Activated naive CD4-positive, alpha-beta T cell treated with anti-CD3 and anti-CD28 coated beads, Interleukin-2, amount 50 U/mL, for 72 hours (primary cell): ENCODE results near the gene POLD1. TPM values are rescaled to one million over a fixed set of nuclear protein-coding genes. Genes with fewer than 3 reads are reported as not detected.

Experiments used
- ATAC-seq, 2 donors: fragments of 150-1000 bp; cut with Tn5 transposase; 2 replicates each; pipeline ENCODE4 v1.10.0; 2021; ENCODE audit warnings: mild to moderate bottlenecking in 2 of 2, moderate library complexity in 2 of 2
- DNase-seq, 2 donors: peaks; one replicate each; pipeline ENCODE4 v3.0.0; 2021 to 2022; ENCODE audit warnings: low spot score in 2 of 2
- H3K27ac Mint-ChIP-seq, 2 donors: one replicate each; pipeline ENCODE4 v1.8.0; 2022; ENCODE audit warnings: mild to moderate bottlenecking in 2 of 2, mixed read lengths in 2 of 2
- H3K36me3 Mint-ChIP-seq, 2 donors: one replicate each; pipeline ENCODE4 v1.8.0; 2022; ENCODE audit warnings: mixed read lengths in 2 of 2
- H3K9me3 Mint-ChIP-seq, 2 donors: one replicate each; pipeline ENCODE4 v1.8.0; 2022; ENCODE audit warnings: mixed read lengths in 2 of 2
- total RNA-seq, 2 donors: library from RNA; stranded (reverse); gene quantifications; one replicate each; pipeline ENCODE4 v1.2.3, GENCODE V29; 2022

The POLD1 gene
- total RNA-seq, 2 donors from 2014 or later = 183 to 254 TPM

DNA sequence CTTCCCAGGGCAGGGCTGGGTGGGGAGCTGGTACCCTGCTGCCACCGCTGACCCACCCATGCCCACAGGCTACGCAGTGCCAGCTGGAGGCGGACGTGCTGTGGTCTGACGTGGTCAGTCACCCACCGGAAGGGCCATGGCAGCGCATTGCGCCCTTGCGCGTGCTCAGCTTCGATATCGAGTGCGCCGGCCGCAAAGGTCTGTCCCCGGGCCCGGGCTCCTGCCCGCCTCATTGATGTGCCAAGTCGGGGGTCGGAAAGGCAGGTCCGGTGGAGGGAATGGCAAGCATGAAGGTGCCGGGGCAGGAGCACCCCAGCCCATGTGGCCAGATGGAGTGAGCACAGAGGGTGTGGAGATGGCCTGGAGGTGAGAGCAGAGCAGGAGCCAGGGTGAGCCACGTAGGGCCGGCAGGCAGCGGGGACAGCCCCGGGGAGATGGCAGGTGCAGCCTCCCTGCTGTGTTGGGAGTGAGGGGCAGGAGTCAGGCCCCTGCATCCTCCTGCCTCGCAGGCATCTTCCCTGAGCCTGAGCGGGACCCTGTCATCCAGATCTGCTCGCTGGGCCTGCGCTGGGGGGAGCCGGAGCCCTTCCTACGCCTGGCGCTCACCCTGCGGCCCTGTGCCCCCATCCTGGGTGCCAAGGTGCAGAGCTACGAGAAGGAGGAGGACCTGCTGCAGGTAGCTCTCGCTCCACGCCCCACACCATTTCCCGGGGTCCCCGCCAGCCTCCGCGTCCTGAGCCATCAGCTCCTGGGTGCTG is 18.6 kb downstream of the POLD1 start:
- ATAC-seq (no peak), DNase-seq (no peak)
- peaks cover 3 to 16% of the 10 kb centered on the region in 2 donors for H3K36me3 Mint-ChIP-seq
- H3K27ac Mint-ChIP-seq = no peak overlapping the region
- H3K9me3 Mint-ChIP-seq = no peaks in the 10 kb centered on the region

DNA sequence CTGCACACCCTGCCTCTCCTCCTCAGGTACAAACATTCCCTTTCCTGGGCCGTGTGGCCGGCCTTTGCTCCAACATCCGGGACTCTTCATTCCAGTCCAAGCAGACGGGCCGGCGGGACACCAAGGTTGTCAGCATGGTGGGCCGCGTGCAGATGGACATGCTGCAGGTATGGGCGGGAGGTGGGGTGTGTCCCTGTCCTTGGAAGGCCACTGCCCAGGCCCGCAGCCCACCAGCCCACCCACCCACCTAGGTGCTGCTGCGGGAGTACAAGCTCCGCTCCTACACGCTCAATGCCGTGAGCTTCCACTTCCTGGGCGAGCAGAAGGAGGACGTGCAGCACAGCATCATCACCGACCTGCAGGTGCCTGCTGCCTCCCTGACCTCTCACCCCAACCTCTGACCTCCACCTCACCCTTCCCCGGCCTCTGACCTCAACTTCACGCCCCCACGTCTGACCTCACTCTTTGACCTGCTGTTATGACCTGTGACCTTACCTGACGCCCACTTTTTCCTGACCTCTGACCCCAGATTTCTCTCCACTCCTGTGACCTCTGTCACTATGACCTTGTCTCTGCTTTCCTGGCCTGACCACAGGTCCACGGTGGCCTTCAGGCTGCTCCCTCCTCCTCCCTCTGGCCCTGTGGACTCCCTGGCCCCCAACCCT is 22.1 kb downstream of the POLD1 start:
- Mint-ChIP-seq H3K9me3 (no peaks in the 10 kb centered on the region), H3K36me3 (peaks cover 5 to 19% of the 10 kb centered on the region in 2 donors), H3K27ac (no peak overlapping the region)
- no peak for ATAC-seq
- DNase-seq = no peak

DNA sequence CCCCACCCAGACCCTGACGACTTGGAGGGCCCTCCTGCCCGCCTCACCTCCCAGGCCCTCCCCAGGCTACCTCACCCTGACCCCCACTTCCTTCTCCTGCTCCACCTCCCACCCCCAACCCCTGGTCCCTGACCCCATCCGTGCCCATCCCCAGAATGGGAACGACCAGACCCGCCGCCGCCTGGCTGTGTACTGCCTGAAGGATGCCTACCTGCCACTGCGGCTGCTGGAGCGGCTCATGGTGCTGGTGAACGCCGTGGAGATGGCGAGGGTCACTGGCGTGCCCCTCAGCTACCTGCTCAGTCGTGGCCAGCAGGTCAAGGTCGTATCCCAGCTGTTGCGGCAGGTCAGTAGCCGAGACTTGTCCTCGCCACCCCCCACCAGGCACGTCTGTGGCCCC is 22.7 kb downstream of the POLD1 start:
- H3K27ac Mint-ChIP-seq = no peak overlapping the region
- DNase-seq = no peak
- no peak for ATAC-seq
- peaks cover 5 to 24% of the 10 kb centered on the region in 2 donors for H3K36me3 Mint-ChIP-seq
- H3K9me3 Mint-ChIP-seq = no peaks in the 10 kb centered on the region

DNA sequence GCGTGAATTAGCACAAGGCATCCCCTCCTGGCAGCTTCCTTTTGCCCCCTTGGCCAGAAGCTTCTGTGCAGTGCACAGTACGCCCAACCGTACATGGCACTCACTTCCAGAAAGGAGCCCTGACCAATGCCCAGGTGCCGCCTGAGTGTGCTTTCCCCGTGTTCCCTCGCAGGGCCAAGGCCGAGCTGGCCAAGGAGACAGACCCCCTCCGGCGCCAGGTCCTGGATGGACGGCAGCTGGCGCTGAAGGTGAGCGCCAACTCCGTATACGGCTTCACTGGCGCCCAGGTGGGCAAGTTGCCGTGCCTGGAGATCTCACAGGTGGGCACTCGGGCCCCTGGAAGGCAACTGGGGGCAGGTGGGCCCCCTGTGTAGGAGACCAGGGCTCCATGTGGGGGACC is 25.2 kb downstream of the POLD1 start:
- no peak for ATAC-seq
- no peak for DNase-seq
- Mint-ChIP-seq H3K9me3 (no peaks in the 10 kb centered on the region), H3K27ac (no peak overlapping the region), H3K36me3 (peaks cover 5 to 31% of the 10 kb centered on the region in 2 donors)

DNA sequence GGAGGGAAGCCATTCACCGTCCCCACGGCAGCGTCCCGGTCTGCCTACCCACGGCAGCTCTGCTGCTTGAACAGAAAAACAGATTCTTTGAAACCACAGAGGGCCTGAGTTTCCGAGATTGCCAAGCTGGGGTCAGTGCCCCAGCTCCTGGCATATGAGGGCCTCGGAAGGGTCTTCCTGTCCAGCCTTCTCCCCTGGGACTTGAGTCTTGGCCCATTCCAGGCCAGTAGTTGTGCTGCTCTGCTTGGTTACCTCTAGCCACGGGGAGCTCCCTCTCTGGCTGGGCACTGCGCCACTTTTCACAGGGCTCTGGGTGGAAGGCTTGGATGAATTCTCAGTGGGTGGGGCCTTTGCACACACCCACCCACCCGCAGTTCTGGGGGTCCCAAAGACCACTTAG is 26.0 kb downstream of the POLD1 start:
- H3K36me3 Mint-ChIP-seq = peaks cover 9 to 35% of the 10 kb centered on the region in 2 donors
- no peaks in the 10 kb centered on the region for H3K9me3 Mint-ChIP-seq
- H3K27ac Mint-ChIP-seq = no peak overlapping the region

DNA sequence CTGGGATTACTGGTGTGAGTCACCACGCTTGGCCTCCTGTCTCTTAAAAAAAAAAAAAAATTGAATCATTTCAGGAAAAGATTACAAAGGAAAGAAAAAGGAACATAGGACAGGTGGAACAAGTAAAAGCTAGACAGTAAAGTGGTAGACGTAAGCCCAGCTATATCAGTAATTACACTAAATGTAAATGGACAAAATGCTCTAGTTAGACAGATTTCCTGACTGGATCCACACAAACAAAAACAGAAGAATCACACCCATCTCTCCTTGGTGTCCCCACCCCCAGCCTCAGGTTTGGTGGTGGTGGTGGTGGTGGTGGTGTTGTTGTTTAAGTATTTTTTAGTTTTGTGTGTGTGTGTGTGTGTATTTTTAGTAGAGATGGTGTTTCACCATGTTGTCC is 28.3 kb downstream of the POLD1 start:
- H3K9me3 Mint-ChIP-seq = no peaks in the 10 kb centered on the region
- no peak for DNase-seq
- H3K36me3 Mint-ChIP-seq = peaks cover 9 to 25% of the 10 kb centered on the region in 2 donors
- peak overlapping the region in 1 of 2 donors; percentile 37 for H3K27ac Mint-ChIP-seq
- ATAC-seq = no peak

More for the DNA sequence above, 26.0 kb downstream of the POLD1 start:
- DNase-seq (no peak), ATAC-seq (no peak)

DNA sequence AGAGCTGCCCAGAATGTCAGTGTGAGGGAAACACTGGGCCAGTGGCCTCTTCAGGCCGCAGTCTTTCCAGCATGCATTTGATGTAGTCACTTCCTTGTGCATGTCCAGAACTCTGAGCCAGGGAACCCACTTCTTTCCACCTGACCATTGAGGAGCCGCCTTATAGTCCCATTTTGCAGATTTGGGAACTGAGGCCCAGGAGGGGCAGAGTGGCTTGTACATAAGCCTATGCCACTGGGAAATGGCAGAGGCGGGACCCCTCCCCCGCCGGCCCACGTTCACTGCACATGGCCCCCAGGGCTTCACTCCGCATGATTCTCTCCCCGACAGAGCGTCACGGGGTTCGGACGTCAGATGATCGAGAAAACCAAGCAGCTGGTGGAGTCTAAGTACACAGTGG is 28.9 kb downstream of the POLD1 start:
- ATAC-seq = no peak
- no peak for DNase-seq
- no peaks in the 10 kb centered on the region for H3K9me3 Mint-ChIP-seq
- peak overlapping the region in 1 of 2 donors; percentile 37 for H3K27ac Mint-ChIP-seq
- H3K36me3 Mint-ChIP-seq = peaks cover 9 to 25% of the 10 kb centered on the region in 2 donors

DNA sequence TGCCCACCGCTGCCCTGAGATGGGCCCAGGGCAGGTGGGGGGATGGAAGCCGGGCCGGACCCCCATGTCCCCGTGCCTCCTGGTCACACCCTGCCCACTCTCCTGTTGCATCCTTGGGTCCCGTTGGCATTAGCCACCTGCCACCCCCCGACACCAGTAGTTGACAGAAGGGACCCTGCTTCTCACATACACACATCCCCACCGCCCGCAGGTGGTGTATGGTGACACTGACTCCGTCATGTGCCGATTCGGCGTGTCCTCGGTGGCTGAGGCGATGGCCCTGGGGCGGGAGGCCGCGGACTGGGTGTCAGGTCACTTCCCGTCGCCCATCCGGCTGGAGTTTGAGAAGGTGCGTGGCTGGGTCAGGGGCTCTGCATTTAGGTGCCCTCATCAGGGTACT is 29.4 kb downstream of the POLD1 start:
- Mint-ChIP-seq H3K36me3 (peaks cover 8 to 25% of the 10 kb centered on the region in 2 donors), H3K9me3 (no peaks in the 10 kb centered on the region), H3K27ac (no peak overlapping the region)
- ATAC-seq (no peak), DNase-seq (no peak)

DNA sequence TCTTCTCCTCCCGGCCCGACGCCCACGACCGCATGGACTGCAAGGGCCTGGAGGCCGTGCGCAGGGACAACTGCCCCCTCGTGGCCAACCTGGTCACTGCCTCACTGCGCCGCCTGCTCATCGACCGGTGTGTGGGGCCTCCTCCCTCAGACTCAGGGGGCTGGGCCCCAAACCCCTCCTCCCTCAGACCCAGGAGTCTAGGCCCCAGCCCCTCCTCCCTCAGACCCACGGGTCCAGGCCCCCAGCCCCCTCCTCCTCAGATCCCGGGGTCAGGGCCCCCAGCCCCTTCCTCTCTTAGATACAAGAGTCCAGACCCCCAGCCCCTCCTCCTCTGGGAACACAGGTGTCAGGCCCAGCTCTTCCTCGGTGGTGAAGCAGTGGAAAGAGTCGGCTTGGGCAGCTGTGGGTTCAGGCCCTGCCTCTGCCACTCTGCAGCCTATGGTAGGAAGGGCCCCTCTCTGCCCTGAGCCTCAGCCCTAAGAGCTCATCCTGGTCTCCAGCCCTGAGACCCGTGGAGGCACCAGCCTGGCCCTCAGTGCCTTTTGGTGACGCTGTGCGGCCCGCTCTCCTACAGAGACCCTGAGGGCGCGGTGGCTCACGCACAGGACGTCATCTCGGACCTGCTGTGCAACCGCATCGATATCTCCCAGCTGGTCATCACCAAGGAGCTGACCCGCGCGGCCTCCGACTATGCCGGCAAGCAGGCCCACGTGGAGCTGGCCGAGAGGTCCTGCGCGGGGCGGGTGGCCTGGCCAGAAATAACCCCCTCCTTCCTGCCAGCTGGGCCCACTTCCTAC is 30.9 kb downstream of the POLD1 start:
- peak overlapping the region in 1 of 2 donors; percentile 60 for H3K27ac Mint-ChIP-seq
- no peaks in the 10 kb centered on the region for H3K9me3 Mint-ChIP-seq
- peaks cover 6 to 28% of the 10 kb centered on the region in 2 donors for H3K36me3 Mint-ChIP-seq
- DNase-seq (peak; percentile 67 to 83), ATAC-seq (peak; percentile 73 to 74)

DNA sequence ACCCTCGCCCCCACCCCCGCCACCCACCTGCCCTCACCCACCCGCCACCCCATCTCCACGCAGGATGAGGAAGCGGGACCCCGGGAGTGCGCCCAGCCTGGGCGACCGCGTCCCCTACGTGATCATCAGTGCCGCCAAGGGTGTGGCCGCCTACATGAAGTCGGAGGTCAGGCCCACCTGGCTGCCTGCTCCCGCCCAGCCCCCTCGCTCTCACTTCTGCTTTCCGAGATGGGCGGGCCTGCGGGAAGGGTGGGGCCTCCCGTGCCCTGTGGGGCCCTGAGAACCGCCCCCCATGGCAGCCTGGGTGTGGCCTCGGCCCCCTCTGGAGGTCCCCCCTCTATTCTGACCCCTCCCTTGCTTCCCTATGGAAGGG is 31.5 kb downstream of the POLD1 start:
- Mint-ChIP-seq H3K27ac (no peak overlapping the region), H3K9me3 (no peaks in the 10 kb centered on the region), H3K36me3 (peaks cover 11 to 32% of the 10 kb centered on the region in 2 donors)
- DNase-seq (no peak), ATAC-seq (no peak)

DNA sequence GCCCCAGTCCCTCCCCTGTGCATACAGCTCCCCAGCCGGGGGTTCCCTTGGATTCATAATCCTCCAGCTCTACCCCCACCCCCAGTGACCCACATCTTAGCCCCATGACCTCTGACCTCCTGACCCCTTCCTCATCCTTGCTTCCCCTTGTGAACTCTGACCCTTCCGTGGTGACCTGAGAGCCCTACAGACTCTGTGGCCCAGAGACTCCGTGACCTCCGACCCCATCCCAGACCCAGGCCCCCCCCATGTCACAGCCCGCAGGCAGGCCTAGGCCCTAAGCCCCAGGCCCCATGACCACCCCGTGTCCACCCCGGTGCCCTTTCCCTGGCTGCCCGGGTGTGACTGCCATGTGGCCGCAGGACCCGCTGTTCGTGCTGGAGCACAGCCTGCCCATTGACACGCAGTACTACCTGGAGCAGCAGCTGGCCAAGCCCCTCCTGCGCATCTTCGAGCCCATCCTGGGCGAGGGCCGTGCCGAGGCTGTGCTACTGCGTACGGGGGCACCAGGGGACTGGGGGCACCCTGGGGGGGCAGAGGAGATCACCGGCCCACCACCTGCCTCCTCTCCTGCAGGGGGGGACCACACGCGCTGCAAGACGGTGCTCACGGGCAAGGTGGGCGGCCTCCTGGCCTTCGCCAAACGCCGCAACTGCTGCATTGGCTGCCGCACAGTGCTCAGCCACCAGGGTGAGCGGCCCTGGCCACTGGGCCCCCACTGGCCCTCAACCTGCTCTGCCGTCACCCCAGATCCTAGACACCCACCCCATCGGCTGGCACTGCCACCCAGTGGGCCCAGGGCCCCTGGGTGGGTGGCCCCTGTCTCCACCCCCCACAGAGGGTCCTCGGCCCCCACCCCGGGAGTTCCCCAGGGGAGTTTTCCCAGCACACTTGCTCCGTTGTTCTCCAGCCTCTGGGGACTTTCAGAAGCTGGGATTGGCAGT is 32.2 kb downstream of the POLD1 start:
- ATAC-seq (no peak), DNase-seq (no peak)
- H3K36me3 Mint-ChIP-seq = peaks cover 16 to 34% of the 10 kb centered on the region in 2 donors
- H3K27ac Mint-ChIP-seq = no peak overlapping the region
- H3K9me3 Mint-ChIP-seq = peaks cover 0 to 3% of the 10 kb centered on the region in 2 donors

DNA sequence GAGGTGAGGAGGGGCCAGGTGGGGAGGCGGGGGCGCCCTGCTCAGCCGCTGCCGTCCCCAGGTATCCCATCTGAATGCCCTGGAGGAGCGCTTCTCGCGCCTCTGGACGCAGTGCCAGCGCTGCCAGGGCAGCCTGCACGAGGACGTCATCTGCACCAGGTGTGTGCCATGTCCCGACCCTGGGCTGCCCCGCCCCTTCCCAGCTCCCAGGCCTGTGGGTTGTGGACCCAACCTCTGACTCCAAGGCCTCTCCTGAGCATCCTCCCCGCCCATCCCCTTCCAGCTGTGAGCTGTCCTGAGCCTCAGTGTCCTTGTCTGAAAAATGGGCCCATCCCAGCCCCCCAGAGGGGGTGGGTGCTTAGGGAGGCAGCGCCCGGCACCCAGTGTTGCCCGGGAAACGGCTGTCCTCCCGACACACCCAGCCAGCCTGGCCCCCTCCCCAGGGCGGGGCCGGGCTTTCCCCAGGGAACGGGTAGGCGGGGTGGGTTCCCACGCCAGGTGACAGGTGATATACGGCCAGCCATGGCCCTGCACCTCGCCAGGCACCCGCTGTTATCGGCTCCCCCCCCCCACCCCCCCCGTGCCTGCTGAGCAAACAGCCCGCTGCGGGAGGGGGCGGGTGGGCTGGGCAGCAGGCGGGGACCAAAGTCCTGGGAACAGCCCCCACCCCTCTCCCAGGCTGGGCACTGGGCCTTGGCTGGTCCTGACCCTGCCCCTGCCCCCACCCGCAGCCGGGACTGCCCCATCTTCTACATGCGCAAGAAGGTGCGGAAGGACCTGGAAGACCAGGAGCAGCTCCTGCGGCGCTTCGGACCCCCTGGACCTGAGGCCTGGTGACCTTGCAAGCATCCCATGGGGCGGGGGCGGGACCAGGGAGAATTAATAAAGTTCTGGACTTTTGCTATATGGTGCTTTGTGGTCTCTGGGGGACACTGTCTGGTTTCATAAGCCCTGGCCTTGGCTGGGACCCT is 33.2 kb downstream of the POLD1 start:
- Mint-ChIP-seq H3K27ac (no peak overlapping the region), H3K36me3 (peaks cover 16 to 24% of the 10 kb centered on the region in 2 donors), H3K9me3 (peaks cover 0 to 3% of the 10 kb centered on the region in 2 donors)
- DNase-seq = no peak
- no peak for ATAC-seq

DNA sequence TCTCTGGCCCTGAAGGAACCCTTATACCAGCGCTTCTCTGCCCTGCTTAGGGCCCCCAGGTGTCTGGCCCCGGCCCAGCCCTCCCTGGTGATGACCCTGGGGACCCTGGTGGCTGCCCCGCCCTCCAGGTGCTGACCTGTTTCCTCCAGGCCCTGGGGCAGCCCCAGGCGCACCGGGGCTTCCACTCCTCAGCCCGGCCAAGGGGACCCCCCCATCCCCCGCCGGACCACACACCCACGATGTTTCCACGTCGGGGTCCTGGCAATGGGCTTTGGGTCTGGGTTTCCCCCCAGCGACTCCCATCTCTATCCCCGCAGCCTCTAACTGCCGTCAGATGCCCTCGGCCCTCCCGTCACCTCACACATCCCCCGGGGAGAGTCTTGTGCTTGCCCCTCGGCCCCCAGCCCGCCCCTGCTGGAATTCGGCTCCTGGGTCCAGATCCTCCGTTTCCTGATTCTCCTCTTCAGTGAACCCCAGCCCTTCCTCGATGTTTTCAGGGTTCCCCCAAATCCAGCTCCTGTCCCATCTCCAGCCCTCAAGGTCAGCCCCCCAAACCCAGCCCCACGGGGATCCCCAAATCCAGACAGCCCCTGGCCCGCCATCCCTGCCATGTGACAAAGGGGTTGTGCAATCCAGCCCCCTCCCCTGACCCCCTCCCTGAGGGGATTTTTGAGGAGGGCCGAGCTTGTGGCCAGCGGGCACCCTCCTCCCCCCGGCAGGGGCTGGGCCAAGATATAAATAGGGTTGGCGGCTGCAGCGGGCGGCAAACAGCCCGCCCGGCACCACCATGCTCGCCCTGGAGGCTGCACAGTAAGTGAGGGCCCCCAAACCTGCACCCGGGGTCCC is 34.3 kb downstream of the POLD1 start, which contains the start of gene SPIB:
SPIB (plus strand) TSS at position 763 of the 846 bp plus-strand sequence; CDS start at position 788, 25 bp downstream.
- Mint-ChIP-seq H3K9me3 (peaks cover 0 to 3% of the 10 kb centered on the region in 2 donors), H3K27ac (peak within 1 kb of the TSS in 1 of 2 donors; percentile 6), H3K36me3 (peaks cover 15 to 16% of the 10 kb centered on the region in 2 donors)
- no peak for ATAC-seq
- DNase-seq = no peak

DNA sequence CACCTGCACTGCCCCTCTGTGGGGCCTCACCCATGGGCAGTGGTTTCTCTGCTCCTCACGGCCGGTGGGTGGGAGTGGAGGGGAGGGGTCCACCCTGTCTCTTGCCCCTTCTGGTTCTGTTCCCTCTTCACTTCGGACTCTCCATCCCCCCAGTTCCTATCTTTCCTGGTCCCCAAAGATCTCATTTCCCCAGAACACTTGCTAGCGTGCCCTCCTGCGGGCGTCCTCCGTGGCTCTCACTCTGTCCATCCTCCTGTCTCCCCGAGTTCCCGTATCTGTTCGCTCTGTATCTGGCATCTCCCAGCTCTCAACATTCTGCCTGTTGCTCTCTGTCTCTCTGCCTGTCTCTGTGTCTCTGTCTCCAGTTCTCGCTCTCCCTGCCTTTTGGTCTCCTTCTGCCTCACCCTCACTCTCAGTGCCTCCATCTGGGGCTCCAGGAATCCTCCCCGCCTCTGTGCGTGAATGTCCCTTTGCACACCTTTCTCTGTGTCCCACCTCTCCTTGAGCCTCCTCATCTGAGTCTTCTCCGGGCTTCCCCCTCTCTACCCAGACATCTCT is 35.0 kb downstream of the POLD1 start:
- H3K36me3 Mint-ChIP-seq = peaks cover 15 to 16% of the 10 kb centered on the region in 2 donors
- ATAC-seq = peak in 1 of 2 donors; percentile 10

More for the DNA sequence above, 35.0 kb downstream of the POLD1 start:
- Mint-ChIP-seq H3K27ac (peak overlapping the region in 1 of 2 donors; percentile 6), H3K9me3 (peaks cover 0 to 3% of the 10 kb centered on the region in 2 donors)
- no peak for DNase-seq
